Astrocyte of the cerebellum (primary cell): ENCODE data around the gene IRF2BP1.

Source experiments
- DNase-seq: peaks from one replicate; pipeline ENCODE4 v3.0.0-alpha.2; 2011; ENCODE audit warnings: low read depth
- H3K4me3 ChIP-seq: 2 replicates; pipeline ENCODE4 v1.5.1; 2011; ENCODE audit warnings: mild to moderate bottlenecking, low read depth, low read length, moderate library complexity
- CTCF ChIP-seq: IDR thresholded peaks from 2 replicates; pipeline ENCODE4 v1.5.1; 2012; ENCODE audit warnings: low read length, low read depth, moderate library complexity, mild to moderate bottlenecking; ENCODE audit errors: missing control alignments
- in situ Hi-C: cut with HindIII; loops from 2 replicates; pipeline ENCODE4 v1.10.0; 2017; ENCODE audit warnings: low sequenced_read_pairs

Gene IRF2BP1

DNA sequence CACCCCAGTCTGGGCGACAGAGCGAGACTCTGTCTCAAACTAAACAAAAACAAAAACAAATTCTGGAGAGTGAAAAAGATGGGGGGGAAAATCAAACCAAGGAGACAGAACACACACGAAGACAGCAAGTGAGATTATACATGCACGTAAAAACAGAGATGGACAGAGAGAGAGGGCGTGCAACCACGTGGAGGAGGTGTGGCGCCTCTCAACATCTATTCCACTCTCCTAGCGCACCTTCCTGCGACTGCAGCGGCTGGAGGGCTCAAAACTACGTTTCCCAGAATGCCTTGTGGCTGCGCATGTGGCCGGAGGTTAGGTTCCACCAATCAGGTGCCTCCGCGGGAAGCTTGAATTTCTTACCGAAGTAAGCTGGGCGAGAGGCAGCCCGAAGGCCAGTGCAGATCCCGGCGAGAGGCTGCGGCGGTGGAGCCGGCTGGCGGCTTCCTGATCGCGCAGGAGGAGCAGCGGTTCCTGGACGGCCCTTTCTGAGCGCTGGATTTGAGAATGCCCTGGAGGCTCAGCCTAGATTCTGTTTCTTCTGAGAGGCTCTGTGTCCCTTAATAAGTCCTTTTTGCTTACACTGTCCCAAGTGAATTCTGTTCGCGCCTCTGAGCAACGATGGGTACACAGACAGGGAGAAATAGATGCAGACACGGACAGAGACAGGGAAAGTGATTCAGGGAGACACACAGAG is 41.8 kb upstream of the IRF2BP1 start:
- DNase-seq: peak; percentile 73
- no peak for TF ChIP-seq CTCF
- H3K4me3 ChIP-seq: no peak overlapping the region
- in situ Hi-C loops: loop anchor here (5.0 to 10.0 kb wide), 3 partner anchors 35 to 77 kb away; no protein-coding TSS in a partner anchor

GRCh38 chr19:45924891-45925447 is 39.0 kb upstream of the IRF2BP1 start:
- no peak for DNase-seq
- TF ChIP-seq CTCF: no peak
- H3K4me3 ChIP-seq: no peak overlapping the region
- in situ Hi-C loops: loop anchor here (5.0 to 10.0 kb wide), 3 partner anchors 37 to 80 kb away; no protein-coding TSS in a partner anchor

- DNase-seq: no peak
- no peak for TF ChIP-seq CTCF
These were observed 36.3 kb upstream of the IRF2BP1 start for GRCh38 chr19:45922281-45922680.

DNA sequence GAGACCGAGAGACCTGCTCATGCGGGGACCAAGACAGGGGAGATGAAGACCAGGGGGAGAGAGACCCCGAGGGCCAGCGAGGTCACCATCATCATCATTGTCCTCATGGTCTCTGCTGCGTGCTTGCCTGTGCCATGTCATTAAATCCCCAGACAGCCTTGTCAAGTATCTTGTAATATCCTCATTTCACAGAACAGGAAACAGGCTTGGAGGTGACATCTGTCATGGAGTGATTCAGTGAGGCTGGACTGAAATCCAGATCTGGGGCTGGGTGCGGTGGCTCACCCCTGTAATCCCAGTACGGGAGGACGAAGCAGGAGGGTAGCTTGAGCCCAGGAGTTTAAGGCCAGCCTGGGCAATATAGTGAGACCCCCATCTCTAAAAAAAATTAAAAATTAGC is 34.5 kb upstream of the IRF2BP1 start:
- no peak for DNase-seq
- no peak overlapping the region for H3K4me3 ChIP-seq
- TF ChIP-seq CTCF: no peak
- in situ Hi-C loops: loop anchor here (10.0 kb wide), 1 partner anchor 84 kb away; no protein-coding TSS in a partner anchor

More at GRCh38 chr19:45922281-45922680, 36.3 kb upstream of the IRF2BP1 start:
- in situ Hi-C loops: loop anchor here (10.0 kb wide), 1 partner anchor 83 kb away; no protein-coding TSS in a partner anchor
- no peak overlapping the region for H3K4me3 ChIP-seq

GRCh38 chr19:45919678-45920077 is 33.7 kb upstream of the IRF2BP1 start:
- TF ChIP-seq CTCF: no peak
- in situ Hi-C loops: loop anchor here (10.0 kb wide), 1 partner anchor 85 kb away; no protein-coding TSS in a partner anchor
- no peak for DNase-seq
- no peak overlapping the region for H3K4me3 ChIP-seq

DNA sequence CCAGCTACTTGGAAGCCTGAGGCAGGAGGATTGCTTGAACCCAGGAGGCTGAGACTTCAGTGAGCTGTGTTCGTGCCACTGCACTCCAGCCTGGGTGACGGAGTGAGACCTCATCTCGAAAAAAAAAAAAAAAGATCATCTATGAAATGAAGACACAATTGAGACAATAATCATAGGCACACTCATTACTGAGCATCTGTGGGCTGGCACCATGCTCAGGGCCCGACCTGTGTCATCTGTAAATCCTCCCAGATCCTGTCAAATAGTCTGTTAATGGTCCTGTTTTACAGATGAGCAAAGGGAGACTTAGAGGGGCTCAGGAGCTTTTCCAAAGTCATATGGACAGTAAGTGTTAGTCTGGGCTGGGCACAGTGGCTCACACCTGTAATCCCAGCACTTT is 32.8 kb upstream of the IRF2BP1 start:
- no peak for DNase-seq
- in situ Hi-C loops: no loop called here
- TF ChIP-seq CTCF: no peak
- H3K4me3 ChIP-seq: no peak overlapping the region
